A549 (cell line): Measurements from ENCODE around the gene FRYL. TPM values are rescaled to one million over a fixed set of nuclear protein-coding genes. Genes with fewer than 3 reads are reported as not detected.
A peak's percentile ranks its signal among the peaks of the same experiment; 100 is the strongest.

Source experiments
- ATAC-seq, 2 experiments: fragments of 200-7000 bp in 1 of 2; fragments of >200 bp in 1 of 2; cut with Nextera tagmentation in 1 of 2; cut with Tn5 transposase in 1 of 2; 3 replicates each; pipeline versions ENCODE4 v1.8.0 to v1.9.1; 2018 to 2020; ENCODE audit warnings: mild to moderate bottlenecking in 1 of 2, moderate library complexity in 1 of 2
- CTCF ChIA-PET: fragments of 300-600 bp; sonication (Branson Sonifier 250); formaldehyde crosslinking; extraction: SDS; loops from one replicate; lab custom pipeline; 2021; ENCODE audit warnings: antibody characterized with exemption, inconsistent platforms; lab: Yijun Ruan, JAX
- POLR2A ChIA-PET: fragments of 350-600 bp; formaldehyde crosslinking; extraction: SDS; loops from one replicate; lab custom pipeline; 2021; ENCODE audit warnings: antibody characterized with exemption, inconsistent platforms; lab: Yijun Ruan, JAX
- DNase-seq, 2 experiments: peaks; one replicate each; pipeline versions ENCODE4 v3.0.0 to v3.0.0-alpha.2; 2011 to 2016; ENCODE audit warnings: low read depth in 1 of 2, low spot score in 1 of 2
- FAIRE-seq: peaks from 2 replicates; lab custom pipeline; 2011; peaks lifted over from hg19 to GRCh38; lab: Jason Lieb, UNC
- H3K27ac ChIP-seq, 2 experiments: fragments of >200 bp; sonication (Bioruptor Twin); formaldehyde crosslinking; 3 replicates each; pipeline ENCODE4 v1.5.1; 2016 to 2017
- H3K4me1 ChIP-seq: fragments of >200 bp; sonication (Bioruptor Twin); formaldehyde crosslinking; 3 replicates; pipeline ENCODE4 v1.6.1; 2016
- H3K4me2 ChIP-seq: fragments of >200 bp; sonication (Bioruptor Twin); formaldehyde crosslinking; 3 replicates; pipeline ENCODE4 v1.6.1; 2016
- H3K4me3 ChIP-seq: fragments of >200 bp; sonication (Bioruptor Twin); formaldehyde crosslinking; 3 replicates; pipeline ENCODE4 v1.5.1; 2016
- H3K9me3 ChIP-seq: fragments of >200 bp; sonication (Bioruptor Twin); formaldehyde crosslinking; 3 replicates; pipeline ENCODE4 v1.6.1; 2016
- BCL3 ChIP-seq: fragments of >200 bp; sonication (Bioruptor Twin); formaldehyde crosslinking; IDR thresholded peaks from 3 replicates; pipeline ENCODE4 v1.6.1; 2016
- BHLHE40 ChIP-seq: IDR thresholded peaks from 2 replicates; pipeline ENCODE4 v1.6.1; 2012; ENCODE audit warnings: low read depth, low read length, inconsistent platforms
- CBX2 ChIP-seq: fragments of 200-600 bp; sonication (generic); IDR thresholded peaks from 2 replicates; pipeline ENCODE4 v1.6.1; 2016; ENCODE audit warnings: low read depth, mild to moderate bottlenecking, borderline replicate concordance
- CHD2 ChIP-seq: fragments of 150-350 bp; IDR thresholded peaks from 2 replicates; pipeline ENCODE4 v1.6.1; 2014; ENCODE audit warnings: low read length; ENCODE audit not compliant: partially characterized antibody
- CHD4 ChIP-seq: fragments of 200-600 bp; sonication (generic); IDR thresholded peaks from 2 replicates; pipeline ENCODE4 v1.6.1; 2016; ENCODE audit warnings: antibody characterized with exemption, mild to moderate bottlenecking, borderline replicate concordance
- EHMT2 ChIP-seq: fragments of 200-600 bp; sonication (generic); IDR thresholded peaks from 2 replicates; pipeline ENCODE4 v1.6.1; 2016; ENCODE audit warnings: antibody characterized with exemption, low read depth, mild to moderate bottlenecking, moderate library complexity
- FOSL2 ChIP-seq, 2 experiments: fragments of 450-650 bp in 1 of 2; fragments of >200 bp in 1 of 2; sonication (Bioruptor Twin) in 1 of 2; formaldehyde crosslinking; IDR thresholded peaks; 2 replicates each; pipeline versions ENCODE4 v1.5.0 to v1.6.1; 2016 to 2020; ENCODE audit warnings: mild to moderate bottlenecking in 1 of 2, moderate library complexity in 1 of 2
- FOXS1 ChIP-seq: fragments of 250-450 bp; sonication (Bioruptor Pico); IDR thresholded peaks from 2 replicates; pipeline ENCODE4 v1.5.0; 2020; ENCODE audit warnings: mild to moderate bottlenecking, moderate library complexity
- GATA3 ChIP-seq: IDR thresholded peaks from 2 replicates; pipeline ENCODE4 v1.6.1; 2012; ENCODE audit warnings: borderline replicate concordance
- HEYL ChIP-seq: fragments of 250-450 bp; sonication (Bioruptor Pico); IDR thresholded peaks from 2 replicates; pipeline ENCODE4 v1.8.0; 2021; ENCODE audit warnings: mild to moderate bottlenecking, moderate library complexity
- JUN ChIP-seq, 2 experiments: fragments of >200 bp; sonication (Bioruptor Twin); formaldehyde crosslinking; IDR thresholded peaks; 2 replicates in 1 of 2; 3 replicates in 1 of 2; pipeline ENCODE4 v1.6.1; 2016 to 2017
- KDM1A ChIP-seq: fragments of 200-600 bp; sonication (generic); IDR thresholded peaks from 2 replicates; pipeline ENCODE4 v1.6.1; 2016; ENCODE audit warnings: low read depth, mild to moderate bottlenecking
- PHF8 ChIP-seq: fragments of 200-600 bp; sonication (generic); IDR thresholded peaks from 2 replicates; pipeline ENCODE4 v1.6.1; 2016; ENCODE audit warnings: low read depth, mild to moderate bottlenecking, antibody characterized with exemption, moderate library complexity, borderline replicate concordance
- POLR2A ChIP-seq: IDR thresholded peaks from 2 replicates; pipeline ENCODE4 v1.6.1; 2012; ENCODE audit warnings: mild to moderate bottlenecking, low read length
- POLR2AphosphoS2 ChIP-seq: conservative IDR thresholded peaks from 2 replicates; pipeline ENCODE4 v1.6.1; 2012; ENCODE audit warnings: low read length, improper control_type of control experiment, inconsistent platforms
- RAD21 ChIP-seq, 2 experiments: fragments of >200 bp in 1 of 2; sonication (Bioruptor Twin) in 1 of 2; formaldehyde crosslinking in 1 of 2; IDR thresholded peaks in 1 of 2; conservative IDR thresholded peaks in 1 of 2; 2 replicates in 1 of 2; 3 replicates in 1 of 2; pipeline ENCODE4 v1.6.1; 2012 to 2018; ENCODE audit warnings: inconsistent platforms in 1 of 2
- REST ChIP-seq: fragments of 200-600 bp; sonication (generic); IDR thresholded peaks from 2 replicates; pipeline ENCODE4 v1.6.1; 2016; ENCODE audit warnings: antibody characterized with exemption, mild to moderate bottlenecking, moderate library complexity
- RNF2 ChIP-seq: fragments of 200-600 bp; sonication (generic); IDR thresholded peaks from 2 replicates; pipeline ENCODE4 v1.6.1; 2016; ENCODE audit warnings: low read depth, mild to moderate bottlenecking, antibody characterized with exemption, moderate library complexity, borderline replicate concordance
- SMC3 ChIP-seq: fragments of >200 bp; sonication (Bioruptor Twin); formaldehyde crosslinking; IDR thresholded peaks from 3 replicates; pipeline ENCODE4 v1.6.1; 2018; ENCODE audit warnings: inconsistent platforms
- SREBF2 ChIP-seq: fragments of 450-650 bp; IDR thresholded peaks from 2 replicates; pipeline ENCODE4 v1.6.1; 2014; ENCODE audit warnings: mild to moderate bottlenecking, moderate library complexity
- ZFP36 ChIP-seq: fragments of 450-650 bp; IDR thresholded peaks from 2 replicates; pipeline ENCODE4 v1.6.1; 2014; ENCODE audit warnings: borderline replicate concordance; ENCODE audit not compliant: partially characterized antibody
- ZNF302 ChIP-seq: fragments of 250-450 bp; sonication (Bioruptor Pico); IDR thresholded peaks from 2 replicates; pipeline ENCODE4 v1.9.0; 2021; ENCODE audit warnings: inconsistent platforms, mild to moderate bottlenecking, moderate library complexity
- ZSCAN20 ChIP-seq: fragments of 250-450 bp; sonication (Bioruptor Pico); IDR thresholded peaks from 2 replicates; pipeline ENCODE4 v1.8.0; 2022; ENCODE audit warnings: mild to moderate bottlenecking, moderate library complexity
- WGBS: methylation state at CpG from one replicate; pipeline ENCODE4 v1.1.6; 2017; ENCODE audit errors: missing lambda C conversion rate; 5-methylcytosine and 5-hydroxymethylcytosine counted together
- polyA plus RNA-seq, 4 experiments: library from polyadenylated mRNA; depleted of rRNA in 3 of 4; stranded (reverse); fragments of >200 nt; fragmentation: RNase III in 1 of 4; extraction: RNeasy Plus Mini Kit Qiagen cat#74134 plus additional on column Dnase treatment in 1 of 4; gene quantifications; 2 replicates in 3 of 4; 3 replicates in 1 of 4; pipeline ENCODE4 v1.2.3, GENCODE V29; 2011 to 2017
- TF ChIP-seq, protein P1 (sequence below): fragments of >200 bp; sonication (Bioruptor Twin); formaldehyde crosslinking; IDR thresholded peaks from 3 replicates; pipeline ENCODE4 v1.5.1; 2016

The FRYL gene
- polyA plus RNA-seq, 2 of the 4 experiments (the other 2 are of a cell fraction): 7.1 to 21.1 TPM

- H3K4me2 ChIP-seq: no peak overlapping the region
- ChIA-PET CTCF (interaction anchor here (0.7 to 1.0 kb wide), 2 partner anchors 10 to 375 kb away, joined by 3 read pairs; no protein-coding TSS in a partner anchor), POLR2A (no interaction called here)
- ATAC-seq (no peak), DNase-seq (no peak), FAIRE-seq (no peak)
- WGBS: 67% methylated on average over 3 of the region's 3 CpGs
- TF ChIP-seq RAD21 (conservative IDR thresholded peaks at IDR 0.05 in 1 of 2, IDR thresholded peaks at IDR 0.05 in 1 of 2) (peak in 1 of 2 experiments; percentile 11; a peak in 1 of 5 replicates), GATA3 (no peak)
- H3K27ac ChIP-seq: no peak overlapping the region
- H3K4me3 ChIP-seq: no peak overlapping the region
- H3K9me3 ChIP-seq: no peaks in the 10 kb centered on the region
- H3K4me1 ChIP-seq: no peaks in the 10 kb centered on the region
Observed at GRCh38 chr4:48588230-48589097, 191.6 kb downstream of the FRYL start.

GRCh38 chr4:48585401-48585800, 194.7 kb downstream of the FRYL start:
- ChIA-PET CTCF (interaction anchor here (1.3 kb wide), 1 partner anchor 142 kb away, joined by 3 read pairs; no protein-coding TSS in a partner anchor), POLR2A (no interaction called here)
- H3K4me1 ChIP-seq: no peaks in the 10 kb centered on the region
- FAIRE-seq (no peak), DNase-seq (no peak), ATAC-seq (no peak)
- H3K4me2 ChIP-seq: no peak overlapping the region
- no peaks in the 10 kb centered on the region for H3K9me3 ChIP-seq
- no peak overlapping the region for H3K27ac ChIP-seq
- 96% methylated on average over 2 of the region's 2 CpGs for WGBS
- TF ChIP-seq PHF8 (no peak), FOSL2 (IDR thresholded peaks at IDR 0.05) (no peak), FOSL2 (CRISPR knock-in tag; IDR thresholded peaks at IDR 0.05) (no peak), FOXS1 (CRISPR knock-in tag) (no peak), EHMT2 (no peak), SREBF2 (no peak), REST (no peak), ZNF302 (CRISPR knock-in tag) (no peak), CHD4 (no peak)
- TF ChIP-seq, all 56 proteins: peak for 0
- no peak overlapping the region for H3K4me3 ChIP-seq

- POLR2A ChIA-PET: interaction anchor here (1.0 kb wide), 1 partner anchor 202 kb away, joined by 3 read pairs; no protein-coding TSS in a partner anchor
- Histone ChIP-seq H3K4me2 (no peak overlapping the region), H3K4me3 (no peak overlapping the region), H3K27ac (no peak overlapping the region), H3K9me3 (no peaks in the 10 kb centered on the region), H3K4me1 (no peaks in the 10 kb centered on the region)
- FAIRE-seq (no peak), DNase-seq (peak; percentile 18 to 65), ATAC-seq (peak; percentile 74 to 84; a peak in 5 of 6 replicates)
- WGBS: 26% methylated on average over 3 of the region's 3 CpGs
- CTCF ChIA-PET: interaction anchor here (0.6 to 2.1 kb wide), 21 partner anchors 9 to 397 kb away, joined by 3 to 7 read pairs (median 4); no protein-coding TSS in a partner anchor
- TF ChIP-seq ZFP36 (no peak), KDM1A (no peak), PHF8 (no peak), RNF2 (no peak), POLR2AphosphoS2 (no peak), SMC3 (peak; percentile 81), HEYL (CRISPR knock-in tag) (no peak), JUN (IDR thresholded peaks at IDR 0.05) (no peak), SREBF2 (no peak), BHLHE40 (no peak), CBX2 (no peak), ZSCAN20 (no peak), CHD2 (no peak), BCL3 (no peak), POLR2A (no peak)
- TF ChIP-seq, protein P1, sequence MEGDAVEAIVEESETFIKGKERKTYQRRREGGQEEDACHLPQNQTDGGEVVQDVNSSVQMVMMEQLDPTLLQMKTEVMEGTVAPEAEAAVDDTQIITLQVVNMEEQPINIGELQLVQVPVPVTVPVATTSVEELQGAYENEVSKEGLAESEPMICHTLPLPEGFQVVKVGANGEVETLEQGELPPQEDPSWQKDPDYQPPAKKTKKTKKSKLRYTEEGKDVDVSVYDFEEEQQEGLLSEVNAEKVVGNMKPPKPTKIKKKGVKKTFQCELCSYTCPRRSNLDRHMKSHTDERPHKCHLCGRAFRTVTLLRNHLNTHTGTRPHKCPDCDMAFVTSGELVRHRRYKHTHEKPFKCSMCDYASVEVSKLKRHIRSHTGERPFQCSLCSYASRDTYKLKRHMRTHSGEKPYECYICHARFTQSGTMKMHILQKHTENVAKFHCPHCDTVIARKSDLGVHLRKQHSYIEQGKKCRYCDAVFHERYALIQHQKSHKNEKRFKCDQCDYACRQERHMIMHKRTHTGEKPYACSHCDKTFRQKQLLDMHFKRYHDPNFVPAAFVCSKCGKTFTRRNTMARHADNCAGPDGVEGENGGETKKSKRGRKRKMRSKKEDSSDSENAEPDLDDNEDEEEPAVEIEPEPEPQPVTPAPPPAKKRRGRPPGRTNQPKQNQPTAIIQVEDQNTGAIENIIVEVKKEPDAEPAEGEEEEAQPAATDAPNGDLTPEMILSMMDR: peak; percentile 69
Observed at GRCh38 chr4:48578132-48578968, 201.7 kb downstream of the FRYL start.
